Measurements from ENCODE around the gene KXD1. TPM values are rescaled to one million over a fixed set of nuclear protein-coding genes. Genes with fewer than 3 reads are reported as not detected.
"Not testable (repeated sequence)": the region's sequence is repeated elsewhere in the genome, so short reads cannot be mapped to it uniquely, and the experiment has no call there.

The KXD1 gene
- polyA plus RNA-seq, 3 donors = 63.6 to 92.0 (median 82.6) TPM

DNA sequence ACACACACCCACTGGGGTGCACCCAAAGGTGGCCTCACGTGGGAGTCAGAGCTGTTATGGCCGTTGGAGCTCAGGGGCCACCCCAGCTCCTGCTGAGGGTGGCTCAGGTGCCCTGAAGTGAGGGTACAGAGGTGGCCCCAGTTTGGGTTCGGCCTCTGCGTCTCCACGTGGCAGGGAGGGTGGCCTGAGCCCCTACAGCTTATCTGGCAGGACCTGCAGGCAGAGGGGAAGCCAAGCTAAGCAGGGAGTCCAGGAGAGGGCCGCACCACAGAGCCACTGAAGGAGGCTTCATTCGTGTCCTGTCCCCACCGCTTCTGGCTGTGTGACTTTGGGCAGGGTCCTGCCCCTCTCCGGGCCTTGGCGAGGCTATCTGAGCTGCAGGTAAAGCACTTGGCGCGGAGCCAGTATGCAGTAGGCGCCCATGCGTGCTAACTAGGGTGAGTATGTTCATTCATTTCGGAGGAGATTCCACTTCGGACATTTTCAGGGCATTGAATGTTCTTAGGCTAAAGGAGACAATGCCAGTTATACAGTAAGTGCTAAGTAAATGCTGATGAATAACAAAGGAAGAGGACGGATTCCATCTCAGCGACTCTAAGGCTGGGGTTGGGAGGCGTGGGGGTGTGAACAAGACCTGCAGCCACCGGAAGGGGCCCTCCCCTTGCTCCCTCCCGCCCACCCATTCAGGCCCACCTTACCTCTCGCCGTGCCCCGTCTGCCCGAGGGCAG lies 35.9 kb downstream of the KXD1 start:
- no peak overlapping the region for H3K27ac ChIP-seq (ENCODE audit: low read depth, low read length)
- 38 to 42% (median 40%) methylated on average over 24 to 25 of the region's 25 CpGs for WGBS, 3 donors

DNA sequence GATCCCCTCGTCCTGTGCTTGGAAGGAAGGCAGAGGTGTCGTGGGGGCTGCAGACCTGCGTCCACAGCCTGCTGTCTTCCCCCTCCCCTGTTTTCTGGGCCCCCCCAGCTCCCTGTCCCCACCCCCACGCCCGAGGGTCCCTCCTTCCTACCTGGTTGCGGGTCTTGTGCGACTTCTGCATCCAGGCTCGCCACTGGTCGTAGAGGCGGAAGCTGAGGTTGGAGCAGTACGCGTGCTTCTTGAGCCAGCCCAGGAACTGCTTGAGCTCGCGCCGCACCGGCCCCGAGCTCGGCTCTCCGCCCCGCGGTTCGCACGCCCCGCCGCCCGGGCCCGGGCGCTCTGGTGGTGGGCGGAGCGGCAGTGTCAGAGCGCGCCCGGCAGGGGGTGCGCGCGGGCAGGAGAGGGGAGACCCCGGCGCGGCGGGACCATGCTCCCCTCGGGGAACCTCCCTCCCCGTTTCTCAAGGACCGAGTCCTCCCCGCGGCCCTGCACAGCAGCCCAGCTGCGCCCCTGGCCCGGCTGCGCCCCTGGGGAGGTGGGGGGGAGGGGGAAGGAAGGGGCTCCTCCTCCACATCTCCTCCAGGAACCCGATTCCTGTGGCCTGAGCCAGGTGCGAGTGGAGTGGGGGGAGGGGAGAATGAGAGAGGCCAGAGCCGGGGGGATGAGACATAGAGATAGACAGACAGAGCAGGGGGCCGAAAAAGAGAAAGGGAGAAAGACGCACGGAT lies 36.6 kb downstream of the KXD1 start:
- H3K27ac ChIP-seq (ENCODE audit: low read depth, low read length) = no peak overlapping the region
- WGBS, 3 donors = 1% methylated on average over 48 to 54 of the region's 54 CpGs

DNA sequence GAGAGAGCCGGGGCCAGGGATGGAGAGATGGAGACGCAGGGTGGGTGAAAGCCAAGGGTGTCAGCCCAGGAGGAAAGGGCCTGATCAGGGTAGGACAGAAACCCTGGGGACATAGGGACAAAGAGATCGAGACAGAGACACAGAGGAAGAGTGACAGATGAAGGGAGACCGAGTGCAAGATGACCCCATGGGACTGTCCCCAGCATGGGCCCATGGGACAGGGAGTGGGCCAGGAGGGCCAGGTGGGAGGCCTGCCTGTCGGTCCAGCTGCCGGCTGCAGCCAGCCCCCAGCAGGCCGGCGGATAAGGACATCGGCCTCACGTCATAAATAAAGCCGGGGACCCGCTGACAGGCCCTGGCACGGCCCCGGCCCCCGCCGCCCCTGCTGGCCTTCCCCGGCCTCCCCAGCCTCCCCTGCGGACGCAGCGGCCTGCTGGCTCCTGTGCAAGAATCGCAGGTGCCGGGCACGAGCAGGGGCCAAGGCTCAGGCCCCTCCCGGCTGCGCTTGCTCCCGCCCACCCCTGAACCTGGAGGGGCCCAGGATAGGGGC lies 37.2 kb downstream of the KXD1 start:
- H3K27ac ChIP-seq (ENCODE audit: low read depth, low read length) = no peak overlapping the region
- 16 to 27% (median 20%) methylated on average over 25 to 26 of the region's 26 CpGs for WGBS, 3 donors

DNA sequence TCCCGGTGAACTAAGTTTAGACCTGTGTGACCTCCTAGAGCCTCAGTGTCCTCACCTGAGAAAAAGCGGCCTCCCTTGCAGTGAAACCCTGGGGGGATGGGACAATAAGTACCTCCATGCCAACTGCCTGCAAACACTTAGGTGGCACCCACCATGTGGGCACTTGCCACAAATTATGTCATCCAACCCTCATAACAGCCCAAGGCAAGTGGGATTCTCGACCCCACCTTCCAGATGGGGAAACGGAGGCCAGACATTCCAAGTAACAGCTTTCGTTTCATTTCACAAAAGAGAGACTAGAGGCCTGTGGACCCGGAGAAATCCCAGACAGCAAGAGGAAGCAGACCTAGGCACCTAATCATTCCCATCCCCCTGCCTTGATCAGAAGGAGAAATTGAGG lies 37.8 kb downstream of the KXD1 start:
- 64 to 81% (median 78%) methylated on average over 6 of the region's 6 CpGs for whole genome bisulfite sequencing, 3 donors
- H3K27ac ChIP-seq (ENCODE audit: low read depth, low read length) = no peak overlapping the region

DNA sequence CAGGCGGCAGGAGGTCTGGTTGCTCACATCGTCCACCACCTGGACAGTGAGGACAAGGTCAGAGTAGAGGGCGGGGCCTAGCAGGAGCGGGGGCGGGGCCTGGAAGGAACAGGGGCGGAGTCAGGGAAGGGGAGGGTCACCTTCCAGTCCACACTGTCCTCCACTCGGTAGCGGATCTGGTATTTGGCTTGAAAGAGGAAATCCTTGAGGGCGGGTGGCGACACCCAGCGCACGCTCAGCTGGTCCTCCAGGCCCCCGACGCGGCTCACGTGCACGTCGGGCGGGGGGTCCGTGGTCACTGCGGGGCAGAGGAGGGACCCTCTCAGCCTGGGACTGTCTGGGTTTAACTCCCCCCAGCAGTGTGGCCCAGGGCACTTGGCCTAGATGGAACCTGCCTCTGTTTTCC lies 39.1 kb downstream of the KXD1 start:
- 8 to 11% (median 10%) methylated on average over 16 to 21 of the region's 21 CpGs for WGBS, 3 donors
- H3K27ac ChIP-seq (ENCODE audit: low read depth, low read length) = no peak overlapping the region

DNA sequence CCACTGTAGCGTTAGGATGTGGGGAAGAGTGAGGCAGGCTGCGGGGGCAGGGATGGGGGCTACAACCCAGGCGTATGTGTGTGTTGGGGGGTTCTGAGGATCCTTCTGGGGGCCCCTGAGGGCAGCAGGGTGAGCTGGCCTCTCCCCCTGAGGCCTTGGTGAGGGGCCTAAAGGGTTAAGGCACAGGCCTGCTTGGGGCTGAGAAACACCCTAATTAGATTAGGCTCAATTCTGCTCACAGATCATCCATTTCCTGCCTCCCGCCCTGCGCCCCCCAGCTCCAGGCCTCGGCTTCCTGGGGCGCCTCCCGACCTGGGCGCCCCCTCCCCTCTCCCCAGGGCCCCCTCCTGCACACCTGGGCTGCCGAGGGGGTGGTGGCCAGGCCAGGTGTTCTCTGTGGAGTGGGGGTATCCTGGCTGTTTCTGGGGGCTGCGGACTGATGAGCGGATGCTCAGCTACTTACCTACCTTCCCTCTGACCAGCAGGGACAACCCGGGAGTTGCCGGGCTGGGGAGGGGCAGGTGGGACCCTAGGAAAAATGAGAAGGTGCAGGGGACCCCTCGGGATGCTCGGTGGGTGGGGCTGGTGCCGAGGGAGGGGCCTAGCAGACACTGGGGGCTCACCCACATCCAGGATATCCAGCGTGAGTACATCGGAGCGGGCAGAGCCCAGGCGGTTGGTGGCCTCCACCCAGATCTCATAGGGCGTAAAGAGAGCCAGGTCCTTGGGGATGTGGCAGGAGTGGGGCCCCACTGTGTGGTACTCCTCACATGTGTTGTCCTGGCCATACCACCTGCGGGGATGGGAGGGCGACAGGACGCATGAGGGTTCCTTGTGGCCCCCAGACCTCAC lies 40.4 kb downstream of the KXD1 start:
- no peak overlapping the region for H3K27ac ChIP-seq (ENCODE audit: low read depth, low read length)
- 41 to 49% (median 42%) methylated on average over 25 of the region's 25 CpGs for WGBS, 3 donors

DNA sequence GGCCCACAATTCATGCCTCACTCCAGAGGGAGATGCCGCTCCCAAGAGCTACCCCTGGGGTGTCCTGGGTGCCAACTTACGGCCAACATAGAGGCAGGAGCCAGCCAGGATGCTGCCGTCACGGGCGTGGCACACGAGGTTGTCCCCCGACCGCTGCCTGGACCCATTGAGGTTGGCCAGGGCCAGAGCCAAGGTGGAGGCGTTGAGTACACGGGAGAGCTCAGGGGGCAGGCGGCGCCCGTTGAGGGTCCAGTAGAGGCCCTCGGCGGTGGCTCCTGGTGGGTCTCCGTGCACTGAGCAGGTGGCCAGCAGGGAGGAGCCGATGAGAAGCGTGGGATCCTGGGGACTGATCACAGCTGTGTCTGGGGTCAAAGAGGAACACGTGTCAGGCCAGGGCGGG lies 41.8 kb downstream of the KXD1 start:
- no peak overlapping the region for H3K27ac ChIP-seq (ENCODE audit: low read depth, low read length)
- WGBS, 3 donors = 70 to 90% (median 84%) methylated on average over 20 of the region's 20 CpGs

DNA sequence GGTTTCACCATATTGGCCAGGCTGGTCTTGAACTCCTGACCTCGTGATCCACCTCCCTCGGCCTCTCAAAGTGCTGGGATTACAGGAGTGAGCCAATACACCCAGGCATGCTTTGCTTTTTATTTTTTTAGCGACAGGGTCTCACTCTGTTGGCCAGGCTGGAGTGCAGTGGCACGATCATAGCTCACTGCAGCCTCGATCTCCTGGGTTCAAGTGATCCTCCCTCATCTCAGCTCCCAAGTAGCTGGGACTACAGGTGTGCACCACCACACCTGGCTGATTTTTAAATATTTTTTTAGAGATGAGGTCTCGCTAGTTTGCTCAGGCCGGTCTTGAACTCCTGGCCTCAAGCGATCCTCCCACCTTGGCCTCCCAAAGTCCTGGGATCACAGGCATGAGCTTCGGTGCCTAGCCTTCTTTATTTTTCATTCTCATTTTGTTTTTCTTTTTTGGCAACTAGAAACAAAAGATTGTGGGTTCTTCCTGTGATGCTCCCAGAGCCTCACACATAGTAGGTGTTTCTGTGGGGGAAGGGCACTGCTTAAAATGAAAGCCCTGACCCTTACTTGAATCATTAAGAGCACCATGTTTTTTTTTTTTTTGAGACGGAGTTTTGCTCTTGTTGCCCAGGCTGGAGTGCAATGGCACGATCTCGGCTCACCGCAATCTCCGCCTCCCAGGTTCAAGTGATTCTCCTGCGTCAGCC lies 43.2 kb downstream of the KXD1 start:
- 91 to 93% (median 92%) methylated on average over 15 of the region's 15 CpGs for WGBS, 3 donors
- H3K27ac ChIP-seq (ENCODE audit: low read depth, low read length) = not testable (repeated sequence)

DNA sequence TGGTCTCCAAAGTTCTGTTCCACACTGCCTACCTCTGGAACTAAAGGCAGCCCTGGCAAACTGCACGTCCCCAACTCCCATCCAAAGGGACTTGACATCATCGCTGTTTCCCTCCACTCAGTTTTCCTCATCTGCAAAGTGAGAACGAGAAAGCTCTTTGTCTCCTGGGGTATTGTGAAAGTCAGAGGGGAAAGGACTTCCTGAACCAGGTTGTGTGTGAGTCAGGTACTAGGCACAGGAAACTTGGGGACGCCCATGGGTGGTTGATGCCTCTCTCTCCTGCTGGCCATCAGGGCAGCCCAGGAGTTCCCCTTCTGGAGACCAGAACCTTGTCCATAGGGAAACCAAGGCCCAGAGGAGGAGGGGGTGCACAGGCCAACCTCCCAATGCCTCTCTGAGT lies 44.2 kb downstream of the KXD1 start:
- no peak overlapping the region for H3K27ac ChIP-seq (ENCODE audit: low read depth, low read length)
- WGBS, 3 donors = 75 to 85% (median 77%) methylated on average over 4 of the region's 4 CpGs

DNA sequence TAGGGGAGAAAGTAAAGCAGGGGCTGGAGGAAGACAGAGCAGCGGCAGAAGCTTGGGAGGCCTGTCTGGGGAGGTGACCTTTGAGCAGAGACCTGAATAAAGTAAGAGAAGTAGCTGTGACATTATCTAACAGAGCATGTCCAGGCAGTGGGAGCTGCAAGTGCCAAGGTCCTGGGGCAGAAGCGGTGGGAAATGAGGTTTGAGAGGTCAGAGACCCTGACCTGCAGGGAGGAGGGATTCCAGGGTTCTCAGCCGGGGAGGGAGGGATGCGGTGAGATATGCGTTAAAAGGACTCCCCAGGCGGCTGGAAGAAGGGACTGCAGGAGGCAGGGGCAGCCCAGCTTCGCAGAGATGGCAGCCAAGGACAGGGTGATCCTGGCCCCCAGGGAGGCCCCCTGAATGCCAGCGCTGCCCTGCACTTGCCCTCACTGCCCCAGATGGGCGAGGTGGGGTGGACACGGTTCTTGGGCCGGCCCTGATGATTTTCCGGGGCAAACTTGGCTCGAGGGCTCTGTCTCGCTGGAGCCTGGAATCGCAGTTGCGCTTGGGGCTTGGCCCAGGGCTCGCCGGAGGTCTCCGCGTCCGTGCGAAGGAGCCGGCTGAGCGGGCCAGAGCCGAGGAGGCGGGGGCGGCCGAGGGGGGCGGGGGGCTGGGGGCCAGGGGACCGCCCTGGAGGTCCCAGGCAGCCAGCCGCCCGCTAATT lies 45.7 kb downstream of the KXD1 start:
- H3K27ac ChIP-seq (ENCODE audit: low read depth, low read length) = no peak overlapping the region
- WGBS, 3 donors = 4 to 8% (median 6%) methylated on average over 18 to 32 of the region's 32 CpGs

DNA sequence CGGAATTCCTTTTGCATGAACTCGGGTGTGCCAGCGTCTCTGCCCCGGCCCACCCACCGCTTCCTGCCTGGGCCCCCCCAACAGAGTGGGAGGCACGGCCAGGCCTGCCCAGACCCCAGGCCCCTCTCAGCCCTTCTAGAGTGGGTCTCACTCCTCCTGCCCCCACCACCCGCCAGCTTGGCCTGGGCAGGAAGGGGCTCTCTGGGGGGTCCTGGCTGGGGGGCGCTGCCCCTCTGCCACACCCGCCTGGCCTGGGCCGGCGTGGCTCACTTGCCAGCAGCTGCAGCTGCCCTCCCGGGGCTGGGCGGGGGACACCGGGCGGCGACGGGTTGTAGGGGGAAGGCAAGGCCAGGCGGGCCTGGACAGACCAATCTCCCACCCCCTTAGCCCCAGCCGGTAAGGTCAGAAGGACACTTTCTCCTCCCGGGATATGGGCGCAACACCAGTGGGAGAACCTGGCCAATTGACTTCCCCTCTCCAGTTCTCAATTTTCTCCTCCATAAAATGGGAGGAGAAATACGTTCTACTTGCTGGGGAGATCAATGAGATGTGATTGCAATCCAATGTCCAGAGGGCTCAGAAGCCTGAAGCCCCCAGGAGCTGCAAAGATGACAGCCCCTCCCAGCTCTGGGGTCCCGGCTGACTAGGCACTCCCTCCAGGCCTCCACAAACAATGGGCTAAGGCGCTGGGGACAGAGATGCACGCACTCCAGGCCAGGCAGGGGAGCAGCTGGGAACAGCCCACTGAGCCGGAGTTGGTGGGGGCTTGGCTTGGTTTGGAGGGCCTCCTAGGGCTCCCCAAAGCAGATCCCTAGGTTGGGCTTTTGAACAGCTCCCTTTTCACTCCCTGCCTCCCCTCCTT lies 46.5 kb downstream of the KXD1 start:
- WGBS, 3 donors = 13 to 15% (median 15%) methylated on average over 24 to 26 of the region's 26 CpGs
- no peak overlapping the region for H3K27ac ChIP-seq (ENCODE audit: low read depth, low read length)

DNA sequence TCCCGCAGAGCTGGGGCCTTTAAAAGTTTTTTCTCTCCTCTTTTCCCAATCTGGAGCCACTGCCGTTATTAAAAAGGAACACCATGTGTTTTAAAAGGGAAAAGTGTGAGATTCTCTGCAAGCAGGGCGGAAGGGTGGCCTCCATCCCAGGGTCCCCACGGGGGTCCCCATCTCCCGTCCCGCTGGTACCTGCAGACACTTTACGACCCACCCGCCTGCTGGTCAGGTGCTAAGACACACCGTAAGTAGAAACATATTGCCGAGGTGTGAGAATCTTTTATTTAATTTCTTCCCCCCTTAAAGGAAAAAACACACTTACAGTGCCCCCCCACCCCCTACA lies 47.1 kb downstream of the KXD1 start:
- 10 to 16% (median 16%) methylated on average over 10 of the region's 10 CpGs for WGBS, 3 donors

DNA sequence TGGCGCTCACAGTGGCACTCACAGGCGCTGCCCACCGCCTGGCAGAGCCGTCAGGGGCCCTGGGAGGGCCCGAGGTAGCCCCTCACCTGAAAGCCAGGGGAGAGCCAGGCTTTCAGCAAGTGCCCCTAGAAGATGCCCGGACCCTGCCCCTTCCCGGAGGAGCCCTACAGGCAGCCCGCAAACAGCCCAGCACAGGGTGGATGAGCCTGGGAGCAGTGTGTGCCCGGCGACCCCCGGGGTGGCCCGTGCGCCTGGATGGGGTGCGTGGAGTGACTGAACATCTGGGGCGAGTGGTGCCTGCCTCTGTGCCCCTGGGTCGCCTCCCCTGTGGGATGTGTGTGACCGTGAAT lies 47.5 kb downstream of the KXD1 start:
- WGBS, 3 donors = 5 to 7% (median 6%) methylated on average over 12 to 17 of the region's 17 CpGs
- no peak overlapping the region for H3K27ac ChIP-seq (ENCODE audit: low read depth, low read length)

More for the DNA sequence above, 47.1 kb downstream of the KXD1 start:
- no peak overlapping the region for H3K27ac ChIP-seq (ENCODE audit: low read depth, low read length)

DNA sequence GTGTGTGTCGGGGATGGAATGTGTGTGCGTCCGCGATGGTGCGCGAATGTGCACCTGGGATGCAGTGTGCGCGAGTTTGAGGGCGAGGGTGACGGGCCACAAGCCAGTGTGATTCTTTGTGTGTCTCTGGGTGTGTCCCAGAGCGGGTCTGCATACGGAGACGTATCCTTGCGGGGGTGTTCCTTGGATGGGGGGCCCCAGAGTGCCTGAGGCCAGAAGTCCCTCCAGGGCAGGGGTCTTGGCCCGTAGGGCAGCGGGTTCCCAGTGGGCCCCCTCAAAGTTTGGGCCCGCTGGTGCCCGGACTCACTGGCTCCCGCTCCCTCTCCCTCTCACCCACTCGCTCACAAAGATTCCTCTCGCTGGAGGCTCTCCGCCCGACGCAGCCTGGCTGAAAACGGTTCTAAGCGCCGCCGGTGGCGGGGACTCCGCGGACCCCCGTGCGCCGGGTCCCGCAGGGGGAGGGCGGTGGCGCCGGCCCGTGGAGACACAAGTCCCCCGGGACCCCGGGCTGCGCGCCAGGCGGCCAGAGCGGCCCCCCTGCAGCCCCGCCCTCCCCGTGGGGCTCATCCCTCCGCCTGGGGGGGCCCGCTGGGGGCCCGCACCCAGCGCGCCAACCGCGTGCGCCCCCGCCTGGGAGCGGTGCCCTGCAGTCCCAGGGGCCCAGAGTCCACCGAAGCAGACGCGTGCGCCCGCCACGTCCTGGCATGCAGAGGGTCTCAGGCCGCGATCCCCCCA lies 48.0 kb downstream of the KXD1 start:
- no peak overlapping the region for H3K27ac ChIP-seq (ENCODE audit: low read depth, low read length)
- 2 to 4% (median 2%) methylated on average over 37 to 65 of the region's 65 CpGs for WGBS, 3 donors

DNA sequence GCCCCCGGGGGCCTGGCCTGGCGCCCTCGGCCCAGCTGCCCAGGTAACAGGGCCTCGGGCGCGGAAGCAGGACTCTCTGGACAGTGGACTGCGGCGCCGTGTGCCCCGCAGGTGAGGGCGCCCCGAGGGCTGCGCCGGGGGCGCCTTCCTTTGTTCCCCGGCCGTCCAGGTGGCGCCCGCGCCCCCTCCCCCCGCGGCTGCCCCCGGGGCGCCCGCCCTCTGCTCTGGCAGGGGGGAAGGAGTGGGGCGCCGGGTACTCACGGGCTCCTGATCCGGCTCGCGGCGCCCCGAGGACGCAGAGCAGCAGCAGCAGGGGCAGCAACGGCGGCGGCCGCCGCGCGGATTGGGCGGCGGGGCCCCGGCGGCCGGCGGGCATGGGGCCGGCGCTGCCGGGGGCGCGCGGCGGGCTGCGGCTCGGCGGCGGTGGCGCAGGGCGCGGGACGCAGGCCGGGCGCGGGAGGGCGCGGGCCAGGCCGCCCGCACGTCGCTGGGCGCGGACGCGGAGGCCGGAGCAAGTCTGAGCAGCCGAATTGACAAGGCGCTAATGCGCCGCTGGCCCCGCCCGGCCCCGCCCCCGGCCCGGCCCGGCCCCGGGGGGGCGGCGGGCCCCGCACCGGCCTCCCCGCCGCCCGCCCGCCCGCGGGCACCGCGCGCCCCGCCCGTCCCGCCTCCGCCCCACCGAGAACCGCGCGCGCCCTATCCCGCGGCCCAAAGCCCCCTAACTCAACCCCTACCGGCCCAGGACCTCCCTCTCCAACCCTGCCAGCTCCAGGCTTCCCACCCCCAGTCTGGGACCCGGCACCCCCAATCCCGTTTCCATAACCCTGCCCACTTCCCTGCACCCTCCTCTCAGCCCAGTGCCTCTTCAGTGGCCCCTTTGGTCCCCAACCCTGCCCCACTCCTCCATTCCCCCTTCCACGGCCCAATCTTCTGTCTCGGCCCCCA lies 48.9 kb downstream of the KXD1 start, which contains the start of gene CRLF1:
TSS of gene CRLF1 (minus strand) at position 519 of the 945 bp plus-strand sequence. CDS start at position 376, 143 bp downstream.
- WGBS, 3 donors = 1% methylated on average over 34 to 98 of the region's 116 CpGs
- H3K27ac ChIP-seq (ENCODE audit: low read depth, low read length) = no peak within 1 kb of the TSS
